ENCODE data around the gene TSLP. TPM values are rescaled to one million over a fixed set of nuclear protein-coding genes. Genes with fewer than 3 reads are reported as not detected.

The TSLP gene
- total RNA-seq, 1 donor from 2014 or later = 0.20 TPM

DNA sequence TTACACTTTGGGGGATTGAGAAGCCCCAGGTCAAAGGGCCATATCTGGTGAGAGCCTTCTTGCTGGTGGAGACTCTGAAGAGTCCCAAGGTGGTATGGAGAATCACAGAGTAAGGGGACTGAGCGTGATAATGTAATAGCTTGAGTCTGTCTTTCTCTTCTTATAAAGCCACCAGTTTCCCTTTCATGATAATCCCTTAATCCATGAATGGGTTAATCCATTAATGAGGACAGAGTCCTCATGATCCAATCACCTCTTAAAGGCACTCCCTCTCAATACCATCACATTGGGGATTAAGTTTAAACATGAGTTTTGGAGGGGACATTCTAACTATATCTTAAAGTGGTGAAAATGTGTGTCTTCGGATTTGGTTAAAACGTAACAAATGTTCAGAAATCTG lies 42.2 kb downstream of the TSLP start:
- Mint-ChIP-seq H3K4me3 (ENCODE audit: unreplicated experiment) (no peak overlapping the region), H3K27me3 (ENCODE audit: low read depth) (no peaks in the 10 kb centered on the region), H3K9me3 (ENCODE audit: low read depth) (no peaks in the 10 kb centered on the region), H3K4me1 (ENCODE audit: low read depth) (no peaks in the 10 kb centered on the region), H3K27ac (ENCODE audit: unreplicated experiment) (no peak overlapping the region), H3K36me3 (ENCODE audit: low read depth) (peaks cover 12% of the 10 kb centered on the region)
- no peak for DNase-seq (ENCODE audit: low spot score)
- TF ChIP-seq, protein P1, sequence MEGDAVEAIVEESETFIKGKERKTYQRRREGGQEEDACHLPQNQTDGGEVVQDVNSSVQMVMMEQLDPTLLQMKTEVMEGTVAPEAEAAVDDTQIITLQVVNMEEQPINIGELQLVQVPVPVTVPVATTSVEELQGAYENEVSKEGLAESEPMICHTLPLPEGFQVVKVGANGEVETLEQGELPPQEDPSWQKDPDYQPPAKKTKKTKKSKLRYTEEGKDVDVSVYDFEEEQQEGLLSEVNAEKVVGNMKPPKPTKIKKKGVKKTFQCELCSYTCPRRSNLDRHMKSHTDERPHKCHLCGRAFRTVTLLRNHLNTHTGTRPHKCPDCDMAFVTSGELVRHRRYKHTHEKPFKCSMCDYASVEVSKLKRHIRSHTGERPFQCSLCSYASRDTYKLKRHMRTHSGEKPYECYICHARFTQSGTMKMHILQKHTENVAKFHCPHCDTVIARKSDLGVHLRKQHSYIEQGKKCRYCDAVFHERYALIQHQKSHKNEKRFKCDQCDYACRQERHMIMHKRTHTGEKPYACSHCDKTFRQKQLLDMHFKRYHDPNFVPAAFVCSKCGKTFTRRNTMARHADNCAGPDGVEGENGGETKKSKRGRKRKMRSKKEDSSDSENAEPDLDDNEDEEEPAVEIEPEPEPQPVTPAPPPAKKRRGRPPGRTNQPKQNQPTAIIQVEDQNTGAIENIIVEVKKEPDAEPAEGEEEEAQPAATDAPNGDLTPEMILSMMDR (IDR thresholded peaks at IDR 0.05) = no peak

DNA sequence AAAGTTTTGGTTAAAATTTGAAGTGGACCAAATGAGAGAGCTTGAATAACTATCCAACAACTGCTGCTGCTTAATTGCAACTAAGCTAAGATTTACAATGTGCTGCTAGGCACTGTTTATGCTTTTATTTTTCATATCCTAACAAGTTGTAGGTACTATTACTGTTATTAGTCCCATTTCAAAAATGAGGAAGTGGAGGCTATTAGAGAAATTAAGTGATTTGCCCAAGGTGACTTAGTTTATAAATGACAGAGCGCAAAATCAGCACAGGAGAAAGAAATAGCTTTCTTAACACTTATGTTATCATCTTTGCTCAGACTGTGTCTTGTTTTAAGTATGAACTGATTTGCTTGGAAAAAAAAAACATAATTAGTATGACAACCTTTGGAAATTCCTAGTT lies 43.7 kb downstream of the TSLP start:
- Mint-ChIP-seq H3K36me3 (ENCODE audit: low read depth) (peaks cover 14% of the 10 kb centered on the region), H3K4me3 (ENCODE audit: unreplicated experiment) (no peak overlapping the region), H3K27ac (ENCODE audit: unreplicated experiment) (no peak overlapping the region), H3K9me3 (ENCODE audit: low read depth) (no peaks in the 10 kb centered on the region), H3K27me3 (ENCODE audit: low read depth) (no peaks in the 10 kb centered on the region), H3K4me1 (ENCODE audit: low read depth) (no peaks in the 10 kb centered on the region)
- TF ChIP-seq, protein P1 (IDR thresholded peaks at IDR 0.05) = no peak
- no peak for DNase-seq (ENCODE audit: low spot score)

DNA sequence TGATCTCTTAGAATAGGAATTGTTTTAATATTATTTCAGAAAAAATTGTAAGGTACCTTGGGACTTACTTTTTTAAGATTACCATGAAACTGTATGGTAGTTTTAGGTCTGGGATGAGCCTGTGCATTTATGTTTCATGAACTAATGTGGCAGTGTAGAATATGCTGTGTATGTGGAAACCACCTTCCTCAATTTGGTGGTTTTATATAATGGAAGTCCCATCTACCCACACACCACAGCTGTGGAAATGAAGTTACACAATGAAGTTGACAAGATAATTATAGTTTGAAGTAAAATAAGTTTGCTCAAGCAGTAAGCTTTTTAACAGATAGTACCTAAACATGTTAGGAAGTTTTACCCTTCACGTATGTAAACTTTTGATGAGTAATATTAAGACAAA lies 45.0 kb downstream of the TSLP start:
- H3K27ac Mint-ChIP-seq (ENCODE audit: unreplicated experiment) = peak overlapping the region; percentile 3
- no peaks in the 10 kb centered on the region for H3K4me1 Mint-ChIP-seq (ENCODE audit: low read depth)
- no peaks in the 10 kb centered on the region for H3K9me3 Mint-ChIP-seq (ENCODE audit: low read depth)
- no peak overlapping the region for H3K4me3 Mint-ChIP-seq (ENCODE audit: unreplicated experiment)
- peaks cover 19% of the 10 kb centered on the region for H3K36me3 Mint-ChIP-seq (ENCODE audit: low read depth)
- TF ChIP-seq, protein P1 (IDR thresholded peaks at IDR 0.05) = no peak
- DNase-seq (ENCODE audit: low spot score) = no peak
- no peaks in the 10 kb centered on the region for H3K27me3 Mint-ChIP-seq (ENCODE audit: low read depth)

DNA sequence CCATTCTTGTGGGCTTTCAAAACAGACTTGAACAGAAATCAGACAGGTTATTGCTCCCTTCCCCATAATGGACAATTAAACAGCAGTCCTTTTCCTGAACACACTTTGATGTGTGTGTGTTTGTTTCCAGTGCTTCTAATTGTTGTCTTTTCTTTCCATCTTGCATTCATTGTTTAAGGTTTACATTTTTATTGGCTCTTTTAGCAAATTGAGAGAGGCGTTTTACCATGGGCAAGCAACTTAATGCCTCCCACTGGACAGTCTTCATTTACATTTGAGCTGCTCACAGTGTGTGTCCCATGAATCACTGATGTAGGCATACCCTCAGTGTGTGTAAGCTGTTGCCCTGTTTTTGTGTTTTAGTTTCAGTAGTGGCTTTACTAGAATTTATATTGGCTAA lies 45.6 kb downstream of the TSLP start:
- peaks cover 24% of the 10 kb centered on the region for H3K36me3 Mint-ChIP-seq (ENCODE audit: low read depth)
- TF ChIP-seq, protein P1 (IDR thresholded peaks at IDR 0.05) = no peak
- no peak for DNase-seq (ENCODE audit: low spot score)
- H3K4me1 Mint-ChIP-seq (ENCODE audit: low read depth) = no peaks in the 10 kb centered on the region
- no peak overlapping the region for H3K4me3 Mint-ChIP-seq (ENCODE audit: unreplicated experiment)
- H3K27ac Mint-ChIP-seq (ENCODE audit: unreplicated experiment) = no peak overlapping the region
- H3K9me3 Mint-ChIP-seq (ENCODE audit: low read depth) = no peaks in the 10 kb centered on the region
- no peaks in the 10 kb centered on the region for H3K27me3 Mint-ChIP-seq (ENCODE audit: low read depth)

DNA sequence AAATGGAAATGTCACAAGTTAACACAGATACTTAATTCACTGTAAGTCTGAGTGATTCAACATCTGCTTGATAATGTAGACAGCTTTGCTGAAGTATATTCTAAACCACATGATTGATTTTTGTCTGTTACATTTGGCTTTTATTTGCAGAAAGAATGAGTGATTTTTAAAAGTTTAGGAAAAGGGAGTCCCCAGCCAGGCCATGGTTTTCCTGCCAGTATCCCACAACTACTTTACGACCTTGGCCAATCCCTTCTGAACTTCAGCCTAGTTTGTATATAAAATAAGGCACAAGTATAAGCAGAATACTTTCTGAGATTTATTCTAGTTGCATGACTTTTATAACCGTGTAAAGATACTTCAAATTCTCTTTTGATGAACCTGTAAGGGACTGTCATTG lies 47.7 kb downstream of the TSLP start:
- Mint-ChIP-seq H3K4me3 (ENCODE audit: unreplicated experiment) (no peak overlapping the region), H3K27ac (ENCODE audit: unreplicated experiment) (no peak overlapping the region), H3K9me3 (ENCODE audit: low read depth) (no peaks in the 10 kb centered on the region), H3K27me3 (ENCODE audit: low read depth) (no peaks in the 10 kb centered on the region), H3K4me1 (ENCODE audit: low read depth) (no peaks in the 10 kb centered on the region), H3K36me3 (ENCODE audit: low read depth) (peaks cover 25% of the 10 kb centered on the region)
- TF ChIP-seq, protein P1 (IDR thresholded peaks at IDR 0.05) = no peak
- DNase-seq (ENCODE audit: low spot score) = no peak
